Measurements from ENCODE around the gene PGBD5. TPM values are rescaled to one million over a fixed set of nuclear protein-coding genes. Genes with fewer than 3 reads are reported as not detected.

Gene PGBD5
- total RNA-seq, 1 donor from 2014 or later = 14.7 TPM

DNA sequence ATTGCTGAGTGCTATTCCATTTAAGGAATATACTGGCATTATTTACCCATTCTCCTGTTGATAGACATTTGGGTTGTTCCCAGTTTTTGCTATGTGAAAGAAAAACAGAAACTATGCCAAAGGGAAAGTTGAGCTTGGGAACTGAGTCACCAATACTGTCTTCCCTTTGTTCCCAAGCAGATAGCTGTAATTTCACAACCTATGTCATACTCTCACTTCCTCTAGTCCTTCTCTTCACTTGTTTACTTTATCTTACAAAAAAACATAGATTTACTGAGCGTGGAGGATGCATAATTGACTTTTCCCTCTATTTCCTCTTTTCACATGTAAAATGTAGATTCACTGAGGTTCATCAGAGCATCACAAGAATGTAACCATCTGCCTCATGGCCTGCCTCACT lies 32.4 kb upstream of the PGBD5 start:
- Histone ChIP-seq H3K79me2 (ENCODE audit: insufficient read depth, low read length) (no peaks in the 10 kb centered on the region), H3K27me3 (ENCODE audit: insufficient read depth, low read length) (no peaks in the 10 kb centered on the region), H3K9me3 (ENCODE audit: insufficient read depth, low read depth, low read length) (no peaks in the 10 kb centered on the region), H4K20me1 (ENCODE audit: insufficient read depth, low read length) (no peaks in the 10 kb centered on the region), H3K4me3 (ENCODE audit: insufficient read depth, low read depth, low read length) (no peak overlapping the region), H3K4me2 (ENCODE audit: low read length) (no peak overlapping the region), H3K27ac (ENCODE audit: low read depth, low read length) (no peak overlapping the region), H3K9ac (ENCODE audit: low read length) (no peak overlapping the region), H3K4me1 (ENCODE audit: insufficient read depth, low read length) (no peaks in the 10 kb centered on the region), H2AFZ (ENCODE audit: low read depth, low read length) (no peak overlapping the region), H3K36me3 (ENCODE audit: insufficient read depth, low read length) (no peaks in the 10 kb centered on the region)
- H3K9me3 Mint-ChIP-seq (ENCODE audit: unreplicated experiment) = no peaks in the 10 kb centered on the region
- FAIRE-seq (no peak), DNase-seq (ENCODE audit: low read depth) (peak; percentile 32)
- H3K4me3 Mint-ChIP-seq (ENCODE audit: unreplicated experiment) = no peak overlapping the region
- peaks cover 1% of the 10 kb centered on the region for H3K36me3 Mint-ChIP-seq (ENCODE audit: low read depth, unreplicated experiment)
- H3K4me1 Mint-ChIP-seq (ENCODE audit: low read depth, unreplicated experiment) = peaks cover 19% of the 10 kb centered on the region
- H3K27me3 Mint-ChIP-seq (ENCODE audit: low read depth, unreplicated experiment) = peaks cover 4% of the 10 kb centered on the region
- TF ChIP-seq EZH2 (IDR thresholded peaks at IDR 0.05; ENCODE audit: insufficient read depth, low read length) = no peak
- TF ChIP-seq, protein P1, sequence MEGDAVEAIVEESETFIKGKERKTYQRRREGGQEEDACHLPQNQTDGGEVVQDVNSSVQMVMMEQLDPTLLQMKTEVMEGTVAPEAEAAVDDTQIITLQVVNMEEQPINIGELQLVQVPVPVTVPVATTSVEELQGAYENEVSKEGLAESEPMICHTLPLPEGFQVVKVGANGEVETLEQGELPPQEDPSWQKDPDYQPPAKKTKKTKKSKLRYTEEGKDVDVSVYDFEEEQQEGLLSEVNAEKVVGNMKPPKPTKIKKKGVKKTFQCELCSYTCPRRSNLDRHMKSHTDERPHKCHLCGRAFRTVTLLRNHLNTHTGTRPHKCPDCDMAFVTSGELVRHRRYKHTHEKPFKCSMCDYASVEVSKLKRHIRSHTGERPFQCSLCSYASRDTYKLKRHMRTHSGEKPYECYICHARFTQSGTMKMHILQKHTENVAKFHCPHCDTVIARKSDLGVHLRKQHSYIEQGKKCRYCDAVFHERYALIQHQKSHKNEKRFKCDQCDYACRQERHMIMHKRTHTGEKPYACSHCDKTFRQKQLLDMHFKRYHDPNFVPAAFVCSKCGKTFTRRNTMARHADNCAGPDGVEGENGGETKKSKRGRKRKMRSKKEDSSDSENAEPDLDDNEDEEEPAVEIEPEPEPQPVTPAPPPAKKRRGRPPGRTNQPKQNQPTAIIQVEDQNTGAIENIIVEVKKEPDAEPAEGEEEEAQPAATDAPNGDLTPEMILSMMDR (IDR thresholded peaks at IDR 0.05; ENCODE audit: insufficient read depth, low read depth, low read length) = no peak
- peak overlapping the region; percentile 55 for H3K27ac Mint-ChIP-seq (ENCODE audit: unreplicated experiment)

DNA sequence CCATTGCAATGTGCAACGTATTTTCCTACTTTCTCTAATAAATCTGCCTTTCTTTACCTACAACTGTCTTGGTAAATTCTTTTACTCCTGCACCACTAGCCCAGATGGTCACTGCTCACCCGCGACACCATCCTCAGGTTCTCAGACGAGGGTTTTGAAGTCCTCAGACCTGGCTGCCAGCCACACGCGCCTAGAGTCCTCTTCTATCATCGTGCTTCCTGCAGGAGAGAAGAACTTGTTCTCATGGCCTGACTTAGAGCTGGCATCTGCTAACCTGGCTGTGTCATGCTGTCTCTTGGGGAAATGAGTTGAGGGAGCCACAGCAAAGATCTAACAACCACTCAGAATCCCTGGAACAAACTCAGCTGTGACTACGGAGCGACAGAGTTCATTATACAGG lies 30.3 kb upstream of the PGBD5 start:
- Histone ChIP-seq H2AFZ (ENCODE audit: low read depth, low read length) (no peak overlapping the region), H3K4me3 (ENCODE audit: insufficient read depth, low read depth, low read length) (no peak overlapping the region), H4K20me1 (ENCODE audit: insufficient read depth, low read length) (no peaks in the 10 kb centered on the region), H3K27me3 (ENCODE audit: insufficient read depth, low read length) (peaks cover 2% of the 10 kb centered on the region), H3K4me1 (ENCODE audit: insufficient read depth, low read length) (no peaks in the 10 kb centered on the region), H3K79me2 (ENCODE audit: insufficient read depth, low read length) (no peaks in the 10 kb centered on the region), H3K4me2 (ENCODE audit: low read length) (no peak overlapping the region), H3K9ac (ENCODE audit: low read length) (no peak overlapping the region), H3K9me3 (ENCODE audit: insufficient read depth, low read depth, low read length) (no peaks in the 10 kb centered on the region), H3K36me3 (ENCODE audit: insufficient read depth, low read length) (no peaks in the 10 kb centered on the region), H3K27ac (ENCODE audit: low read depth, low read length) (no peak overlapping the region)
- TF ChIP-seq, protein P1 (IDR thresholded peaks at IDR 0.05; ENCODE audit: insufficient read depth, low read depth, low read length) = no peak
- DNase-seq (ENCODE audit: low read depth) = no peak
- peaks cover 1% of the 10 kb centered on the region for H3K36me3 Mint-ChIP-seq (ENCODE audit: low read depth, unreplicated experiment)
- peaks cover 17% of the 10 kb centered on the region for H3K4me1 Mint-ChIP-seq (ENCODE audit: low read depth, unreplicated experiment)
- FAIRE-seq = no peak
- H3K4me3 Mint-ChIP-seq (ENCODE audit: unreplicated experiment) = no peak overlapping the region
- peaks cover 10% of the 10 kb centered on the region for H3K27me3 Mint-ChIP-seq (ENCODE audit: low read depth, unreplicated experiment)
- H3K9me3 Mint-ChIP-seq (ENCODE audit: unreplicated experiment) = no peaks in the 10 kb centered on the region
- no peak overlapping the region for H3K27ac Mint-ChIP-seq (ENCODE audit: unreplicated experiment)

DNA sequence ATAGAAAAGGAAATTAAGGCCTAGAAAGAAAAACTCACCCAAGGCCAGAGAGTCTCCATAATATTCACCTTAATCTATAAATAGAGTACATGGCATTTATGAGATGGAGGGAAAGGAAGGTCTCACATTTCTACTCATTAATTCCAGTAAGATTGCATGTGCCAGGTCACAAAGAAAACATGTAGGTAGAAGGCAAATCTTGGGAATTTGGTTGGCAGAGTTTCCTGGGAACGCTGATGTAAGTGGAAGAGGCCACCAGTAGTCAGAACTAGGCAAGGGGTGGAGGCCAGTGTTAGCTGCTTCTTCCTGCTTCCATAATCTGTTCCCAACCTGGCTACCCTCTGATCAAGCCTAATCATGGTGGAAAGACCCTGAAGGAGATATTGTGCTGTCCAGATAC lies 29.2 kb upstream of the PGBD5 start:
- Histone ChIP-seq H3K9me3 (ENCODE audit: insufficient read depth, low read depth, low read length) (no peaks in the 10 kb centered on the region), H3K4me3 (ENCODE audit: insufficient read depth, low read depth, low read length) (no peak overlapping the region), H4K20me1 (ENCODE audit: insufficient read depth, low read length) (no peaks in the 10 kb centered on the region), H3K4me2 (ENCODE audit: low read length) (no peak overlapping the region), H2AFZ (ENCODE audit: low read depth, low read length) (no peak overlapping the region), H3K9ac (ENCODE audit: low read length) (no peak overlapping the region), H3K36me3 (ENCODE audit: insufficient read depth, low read length) (no peaks in the 10 kb centered on the region), H3K4me1 (ENCODE audit: insufficient read depth, low read length) (no peaks in the 10 kb centered on the region), H3K79me2 (ENCODE audit: insufficient read depth, low read length) (no peaks in the 10 kb centered on the region), H3K27ac (ENCODE audit: low read depth, low read length) (no peak overlapping the region), H3K27me3 (ENCODE audit: insufficient read depth, low read length) (peaks cover 2% of the 10 kb centered on the region)
- no peak overlapping the region for H3K4me3 Mint-ChIP-seq (ENCODE audit: unreplicated experiment)
- FAIRE-seq (no peak), DNase-seq (ENCODE audit: low read depth) (no peak)
- peaks cover 1% of the 10 kb centered on the region for H3K36me3 Mint-ChIP-seq (ENCODE audit: low read depth, unreplicated experiment)
- H3K4me1 Mint-ChIP-seq (ENCODE audit: low read depth, unreplicated experiment) = peaks cover 17% of the 10 kb centered on the region
- no peaks in the 10 kb centered on the region for H3K9me3 Mint-ChIP-seq (ENCODE audit: unreplicated experiment)
- peaks cover 10% of the 10 kb centered on the region for H3K27me3 Mint-ChIP-seq (ENCODE audit: low read depth, unreplicated experiment)
- no peak overlapping the region for H3K27ac Mint-ChIP-seq (ENCODE audit: unreplicated experiment)
- no peak for TF ChIP-seq EZH2 (IDR thresholded peaks at IDR 0.05; ENCODE audit: insufficient read depth, low read length)
- TF ChIP-seq, protein P1 (IDR thresholded peaks at IDR 0.05; ENCODE audit: insufficient read depth, low read depth, low read length) = no peak

Measured in astrocyte (in vitro differentiated cells and primary cell).